Body of pancreas (tissue), 4 donors: Measurements from ENCODE around the gene DRG1. TPM values are rescaled to one million over a fixed set of nuclear protein-coding genes. Genes with fewer than 3 reads are reported as not detected.

Experiments
- ATAC-seq: fragments of 150-250 bp; one replicate; pipeline ENCODE4 v1.9.1; 2016
- DNase-seq, 4 donors: peaks; one replicate each; pipeline ENCODE4 v3.0.0-alpha.2; 2019
- H3K27ac ChIP-seq, 4 donors: fragments of 200-600 bp; sonication (generic); 1 replicate in 3 of 4; 2 replicates in 1 of 4; pipeline versions ENCODE4 v1.5.1 to v1.6.1; 2016 to 2019; ENCODE audit warnings: mild to moderate bottlenecking in 1 of 4, mixed read lengths in 1 of 4, moderate library complexity in 1 of 4
- H3K27me3 ChIP-seq, 2 donors: fragments of 200-600 bp; sonication (generic); one replicate each; pipeline ENCODE4 v1.6.0; 2016; ENCODE audit warnings: mild to moderate bottlenecking in 1 of 2
- H3K36me3 ChIP-seq, 2 donors: fragments of 200-600 bp; sonication (generic); replicated peaks in 1 of 2; 2 replicates each; pipeline ENCODE4 v1.5.1; 2016; ENCODE audit warnings: low read depth in 2 of 2; ENCODE audit not compliant: insufficient read depth in 1 of 2
- H3K4me1 ChIP-seq: fragments of 200-600 bp; sonication (generic); one replicate; pipeline ENCODE4 v1.6.0; 2016
- H3K4me3 ChIP-seq, 2 donors: fragments of 200-600 bp; sonication (generic); 1 replicate in 1 of 2; 2 replicates in 1 of 2; pipeline ENCODE4 v1.5.1; 2016 to 2019
- H3K9me3 ChIP-seq, 3 donors: fragments of 200-600 bp; sonication (generic); 1 replicate in 2 of 3; 2 replicates in 1 of 3; pipeline ENCODE4 v1.5.1; 2016
- POLR2A ChIP-seq, 3 donors: fragments of 450-650 bp; IDR thresholded peaks; one replicate each; pipeline ENCODE4 v1.6.1; 2016; ENCODE audit warnings: antibody characterized with exemption in 3 of 3, mild to moderate bottlenecking in 2 of 3
- WGBS, 2 donors: methylation state at CpG; one replicate each; pipeline ENCODE4 v1.1.5; 2017; 5-methylcytosine and 5-hydroxymethylcytosine counted together
- intact Hi-C: fragments of 100-400 bp; cut with DNase I; formaldehyde crosslinking; loops from one replicate; pipeline ENCODE4 v1.15.1; 2023
- total RNA-seq, 2 donors: library from RNA; depleted of rRNA; stranded (reverse); fragments of >200 nt; gene quantifications; one replicate each; pipeline ENCODE4 v1.1.0, GENCODE V29; 2016
- TF ChIP-seq, protein P1 (sequence below), 7 experiments: fragments of 450-650 bp in 4 of 7; fragments of 200-600 bp in 3 of 7; sonication (generic) in 3 of 7; IDR thresholded peaks; one replicate each; pipeline ENCODE4 v1.5.1; 2016 to 2019; ENCODE audit warnings: antibody characterized with exemption in 7 of 7

The DRG1 gene
- total RNA-seq, 2 donors from 2014 or later: 18.8 to 37.9 TPM

DNA sequence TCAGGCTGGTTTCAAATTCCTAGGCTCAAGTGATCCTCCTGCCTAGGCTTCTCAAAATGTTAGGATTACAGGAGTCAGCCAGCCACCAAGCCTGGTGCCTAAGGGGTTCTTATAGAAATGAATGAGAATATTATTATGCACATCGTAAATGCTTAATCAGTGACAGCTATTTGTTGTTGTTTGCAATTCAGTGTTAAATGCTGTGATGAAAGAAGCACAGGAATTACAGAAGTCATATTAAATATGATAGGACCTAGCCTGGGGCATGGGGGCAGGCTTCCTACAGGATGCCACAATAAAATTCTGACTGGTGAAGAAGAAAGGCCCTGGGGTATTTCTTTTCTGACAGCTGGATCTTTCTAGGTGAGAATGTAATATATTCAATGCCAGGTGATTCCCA lies 39.4 kb upstream of the DRG1 start:
- intact Hi-C loops: no loop called here

DNA sequence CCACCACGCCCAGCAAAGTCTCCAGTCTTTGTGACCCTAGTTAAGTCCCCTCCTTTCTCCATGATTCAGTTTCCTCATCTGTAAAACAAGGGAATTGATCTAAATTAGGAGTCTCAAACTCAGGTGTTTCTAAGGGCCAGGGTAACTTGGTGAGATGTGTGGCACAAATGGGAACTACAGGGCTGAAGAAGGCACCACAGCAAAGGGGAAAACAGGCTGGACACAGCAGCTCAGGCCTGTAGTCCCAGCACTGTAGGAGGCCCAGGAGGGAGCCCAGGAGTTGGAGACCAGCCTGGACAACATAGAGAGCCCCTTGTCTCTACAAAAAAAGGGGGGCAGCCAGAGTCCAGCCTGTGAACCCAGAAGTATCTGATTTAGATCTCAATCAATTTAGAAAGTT lies 37.7 kb upstream of the DRG1 start:
- WGBS, 2 donors: 0 to 93% methylated on average over 1 of the region's 1 CpG
- Histone ChIP-seq H3K36me3 (no peaks in the 10 kb centered on the region), H3K27ac (no peak overlapping the region), H3K27me3 (no peaks in the 10 kb centered on the region), H3K9me3 (no peaks in the 10 kb centered on the region), H3K4me3 (no peak overlapping the region), H3K4me1 (no peaks in the 10 kb centered on the region)
- no peak for DNase-seq
- intact Hi-C loops: no loop called here
- TF ChIP-seq, protein P1, sequence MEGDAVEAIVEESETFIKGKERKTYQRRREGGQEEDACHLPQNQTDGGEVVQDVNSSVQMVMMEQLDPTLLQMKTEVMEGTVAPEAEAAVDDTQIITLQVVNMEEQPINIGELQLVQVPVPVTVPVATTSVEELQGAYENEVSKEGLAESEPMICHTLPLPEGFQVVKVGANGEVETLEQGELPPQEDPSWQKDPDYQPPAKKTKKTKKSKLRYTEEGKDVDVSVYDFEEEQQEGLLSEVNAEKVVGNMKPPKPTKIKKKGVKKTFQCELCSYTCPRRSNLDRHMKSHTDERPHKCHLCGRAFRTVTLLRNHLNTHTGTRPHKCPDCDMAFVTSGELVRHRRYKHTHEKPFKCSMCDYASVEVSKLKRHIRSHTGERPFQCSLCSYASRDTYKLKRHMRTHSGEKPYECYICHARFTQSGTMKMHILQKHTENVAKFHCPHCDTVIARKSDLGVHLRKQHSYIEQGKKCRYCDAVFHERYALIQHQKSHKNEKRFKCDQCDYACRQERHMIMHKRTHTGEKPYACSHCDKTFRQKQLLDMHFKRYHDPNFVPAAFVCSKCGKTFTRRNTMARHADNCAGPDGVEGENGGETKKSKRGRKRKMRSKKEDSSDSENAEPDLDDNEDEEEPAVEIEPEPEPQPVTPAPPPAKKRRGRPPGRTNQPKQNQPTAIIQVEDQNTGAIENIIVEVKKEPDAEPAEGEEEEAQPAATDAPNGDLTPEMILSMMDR (IDR thresholded peaks at IDR 0.05): no peak
- TF ChIP-seq POLR2A (IDR thresholded peaks at IDR 0.05): no peak
- no peak for ATAC-seq

More for the DNA sequence above, 39.4 kb upstream of the DRG1 start:
- Histone ChIP-seq H3K4me1 (no peaks in the 10 kb centered on the region), H3K27me3 (no peaks in the 10 kb centered on the region), H3K4me3 (no peak overlapping the region), H3K9me3 (no peaks in the 10 kb centered on the region), H3K27ac (no peak overlapping the region), H3K36me3 (no peaks in the 10 kb centered on the region)
- ATAC-seq: no peak
- DNase-seq: no peak
- TF ChIP-seq POLR2A (IDR thresholded peaks at IDR 0.05): no peak
- TF ChIP-seq, protein P1 (IDR thresholded peaks at IDR 0.05): no peak
- WGBS, 2 donors: 71 to 84% methylated on average over 1 of the region's 1 CpG

DNA sequence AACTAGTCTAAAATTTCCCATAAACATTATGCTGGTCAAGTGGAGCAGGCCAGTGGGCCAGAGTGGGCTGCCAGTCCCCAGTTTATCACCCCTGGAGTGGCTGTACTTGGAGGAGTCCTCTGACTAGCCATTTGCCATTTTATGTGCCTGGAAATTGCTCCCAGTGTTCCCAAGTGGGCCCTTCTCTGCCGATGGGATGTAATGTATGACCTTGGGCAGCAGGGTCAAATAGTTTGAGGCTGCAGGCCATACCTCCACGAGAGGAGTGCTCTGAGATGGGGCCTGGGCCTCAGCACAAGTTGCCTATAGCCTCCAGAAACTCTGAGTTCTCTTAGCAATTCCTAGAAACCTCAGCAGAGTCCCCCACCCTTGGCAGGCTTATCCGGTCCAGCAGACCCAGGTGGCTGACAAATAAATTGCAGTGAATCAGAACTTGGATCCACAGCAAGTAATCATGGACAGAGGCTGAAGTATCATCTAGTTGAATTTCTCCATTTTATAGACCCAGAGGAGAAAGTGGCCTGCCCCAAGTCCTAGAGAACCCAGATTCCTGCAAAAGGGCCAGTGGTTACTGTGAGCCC lies 35.4 kb upstream of the DRG1 start:
- Histone ChIP-seq H3K4me3 (no peak overlapping the region), H3K36me3 (no peaks in the 10 kb centered on the region), H3K9me3 (no peaks in the 10 kb centered on the region), H3K27ac (no peak overlapping the region), H3K27me3 (no peaks in the 10 kb centered on the region), H3K4me1 (no peaks in the 10 kb centered on the region)
- ATAC-seq (no peak), DNase-seq (no peak)
- WGBS, 2 donors: 66 to 71% methylated on average over 3 of the region's 3 CpGs
- intact Hi-C loops: no loop called here
- no peak for TF ChIP-seq POLR2A (IDR thresholded peaks at IDR 0.05)
- TF ChIP-seq, protein P1 (IDR thresholded peaks at IDR 0.05): no peak

DNA sequence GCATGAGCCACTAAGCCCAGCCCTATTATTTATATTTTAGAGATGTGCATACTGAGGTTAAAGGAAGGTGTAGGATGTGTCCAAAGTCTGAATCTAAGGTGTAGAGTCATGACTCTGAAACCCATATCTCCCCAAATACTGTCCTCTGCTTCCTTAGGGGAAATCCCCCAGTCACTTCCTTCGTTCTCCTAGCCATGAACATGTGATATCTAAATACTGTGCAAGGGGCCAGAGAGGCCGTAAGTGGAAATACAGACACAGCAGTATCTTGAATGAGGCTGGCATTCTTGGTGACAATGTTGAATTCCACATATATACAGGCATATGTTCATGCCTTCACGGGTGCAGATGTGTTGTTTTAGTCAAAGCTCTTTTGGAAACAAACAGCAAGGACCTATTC lies 32.0 kb upstream of the DRG1 start:
- Histone ChIP-seq H3K4me3 (no peak overlapping the region), H3K36me3 (no peaks in the 10 kb centered on the region), H3K9me3 (no peaks in the 10 kb centered on the region), H3K4me1 (no peaks in the 10 kb centered on the region), H3K27me3 (no peaks in the 10 kb centered on the region), H3K27ac (no peak overlapping the region)
- ATAC-seq: no peak
- intact Hi-C loops: no loop called here
- DNase-seq: no peak
- 69 to 70% methylated on average over 3 of the region's 3 CpGs for WGBS, 2 donors
- TF ChIP-seq, protein P1 (IDR thresholded peaks at IDR 0.05): no peak
- TF ChIP-seq POLR2A (IDR thresholded peaks at IDR 0.05): no peak

DNA sequence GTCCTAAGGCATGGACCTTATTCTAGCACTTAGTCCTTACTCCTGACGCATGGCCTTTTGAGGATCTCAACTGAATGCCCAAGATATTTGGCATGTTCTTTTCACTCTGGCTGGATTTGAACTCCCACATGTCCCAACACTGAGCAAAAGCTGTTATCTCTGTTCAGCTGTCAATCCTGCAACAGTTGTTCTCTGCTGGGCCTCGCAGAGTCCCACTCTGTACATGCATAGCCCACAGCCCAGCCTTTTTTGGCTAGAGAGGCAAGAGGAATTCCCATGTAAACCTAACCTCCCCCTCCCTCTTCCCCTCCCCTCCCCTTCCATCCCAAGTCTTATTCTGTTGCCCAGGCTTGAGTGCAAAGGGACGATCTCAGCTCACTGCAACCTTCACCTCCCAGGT lies 21.8 kb upstream of the DRG1 start:
- H3K4me1 ChIP-seq: no peaks in the 10 kb centered on the region
- no peaks in the 10 kb centered on the region for H3K27me3 ChIP-seq
- H3K9me3 ChIP-seq: no peaks in the 10 kb centered on the region
- 73 to 90% methylated on average over 3 of the region's 3 CpGs for WGBS, 2 donors
- no peak overlapping the region for H3K27ac ChIP-seq
- no peak for ATAC-seq
- intact Hi-C loops: no loop called here
- no peak for TF ChIP-seq POLR2A (IDR thresholded peaks at IDR 0.05)
- TF ChIP-seq, protein P1 (IDR thresholded peaks at IDR 0.05): no peak
- H3K4me3 ChIP-seq: no peak overlapping the region
- no peaks in the 10 kb centered on the region for H3K36me3 ChIP-seq
- no peak for DNase-seq
